C1 segment of cervical spinal cord (tissue), 14 donors: ENCODE measurements around the gene TMEM127.

Experiments used
- DNase-seq, 14 donors: peaks; one replicate each; lab custom pipeline; 2025; lab: John Stamatoyannopoulos, UW

TMEM127 gene

GRCh38 chr2:96205888-96206287 lies 59.9 kb downstream of the TMEM127 start:
- DNase-seq = no peak

- peak in 8 of 14 donors; percentile 17 to 58 (median 26) for DNase-seq
These were observed 60.8 kb downstream of the TMEM127 start for GRCh38 chr2:96204836-96205624.

DNA sequence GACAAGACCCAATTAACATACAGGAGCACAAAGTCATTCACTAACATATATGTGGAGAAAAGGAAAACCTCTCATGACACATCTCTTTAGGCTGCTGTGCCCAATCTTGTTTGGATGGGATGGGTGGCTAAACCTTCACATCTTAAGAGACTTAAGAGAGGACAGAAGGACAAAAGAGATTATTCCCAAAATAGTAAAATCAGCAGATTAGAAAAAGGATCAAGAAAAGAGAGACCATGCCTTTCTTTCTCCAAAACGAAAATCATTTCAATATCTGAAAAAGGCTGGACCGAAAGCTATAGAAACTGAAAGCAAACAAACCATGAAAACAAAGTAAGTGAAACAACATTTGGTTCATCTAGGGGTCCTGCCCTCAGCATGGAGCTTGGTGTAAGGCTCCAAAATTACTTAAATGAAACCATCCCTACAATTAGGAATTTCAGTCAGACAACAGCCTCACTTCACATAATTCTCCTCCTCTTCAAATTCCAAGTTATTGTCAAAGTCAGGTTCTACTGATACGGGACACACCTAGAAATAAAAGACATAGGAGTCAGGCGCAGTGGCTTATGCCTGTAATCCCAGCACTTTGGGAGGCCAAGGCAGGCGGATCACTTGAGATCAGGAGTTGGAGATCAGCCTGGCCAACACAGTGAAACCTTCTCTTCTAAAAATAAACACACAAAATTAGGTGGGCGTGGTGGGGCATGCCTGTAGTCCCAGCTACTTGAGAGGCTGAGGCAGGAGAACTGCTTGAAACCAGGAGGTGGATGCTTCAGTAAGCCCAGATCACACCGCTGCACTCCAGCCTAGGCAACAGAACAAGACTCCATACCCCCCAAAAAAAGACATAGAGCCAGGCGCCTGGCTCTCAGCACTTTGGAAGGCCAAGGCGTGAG lies 62.4 kb downstream of the TMEM127 start:
- DNase-seq = no peak

GRCh38 chr2:96202152-96202854 lies 63.5 kb downstream of the TMEM127 start:
- no peak for DNase-seq

GRCh38 chr2:96201338-96201737 lies 64.5 kb downstream of the TMEM127 start:
- no peak for DNase-seq

GRCh38 chr2:96198921-96199320 lies 66.9 kb downstream of the TMEM127 start:
- no peak for DNase-seq
